Measurements from ENCODE around the gene ATP10A.

- TF ChIP-seq CTCF (IDR thresholded peaks at IDR 0.05) (no peak), USF2 (IDR thresholded peaks at IDR 0.05; ENCODE audit: borderline replicate concordance, low read depth, low read length) (no peak), TAF1 (IDR thresholded peaks at IDR 0.05; ENCODE audit: borderline replicate concordance, low read depth, low read length) (no peak), USF1 (IDR thresholded peaks at IDR 0.05; ENCODE audit: borderline replicate concordance, low read depth) (no peak), GATA2 (CRISPR knock-in tag; IDR thresholded peaks at IDR 0.05) (no peak), REST (IDR thresholded peaks at IDR 0.05; ENCODE audit: low read depth, low read length) (no peak), GABPA (IDR thresholded peaks at IDR 0.05; ENCODE audit: low read depth) (no peak), NRF1 (IDR thresholded peaks at IDR 0.05; ENCODE audit: low read depth, low read length) (no peak), MAX (IDR thresholded peaks at IDR 0.05; ENCODE audit: low read depth) (no peak), YY1 (IDR thresholded peaks at IDR 0.05; ENCODE audit: low read depth) (no peak), ZBTB33 (IDR thresholded peaks at IDR 0.05; ENCODE audit: borderline replicate concordance, low read depth) (no peak), RFX5 (IDR thresholded peaks at IDR 0.05; ENCODE audit: low read length) (no peak), TEAD4 (IDR thresholded peaks at IDR 0.05; ENCODE audit: borderline replicate concordance, insufficient read depth) (no peak)
Observed at GRCh38 chr15:25905140-25905539, 42.0 kb upstream of the ATP10A start.
